ENCODE results near the gene PRPF38A.

- no peak for TF ChIP-seq CTCF (IDR thresholded peaks at IDR 0.05; ENCODE audit: low read depth, low read length)
- TF ChIP-seq, protein P1, sequence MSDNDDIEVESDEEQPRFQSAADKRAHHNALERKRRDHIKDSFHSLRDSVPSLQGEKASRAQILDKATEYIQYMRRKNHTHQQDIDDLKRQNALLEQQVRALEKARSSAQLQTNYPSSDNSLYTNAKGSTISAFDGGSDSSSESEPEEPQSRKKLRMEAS (IDR thresholded peaks at IDR 0.05; ENCODE audit: low read depth, low read length): peak; percentile 99
These were observed 38.5 kb upstream of the PRPF38A start, which contains the start of gene CC2D1B for GRCh38 chr1:52365746-52366516.

All from NB4 (cell line).